Mammary epithelial cell (primary cell): ENCODE results near the gene LZTR1.

Experiments
- EZH2 ChIP-seq: IDR thresholded peaks from 2 replicates; pipeline ENCODE4 v1.6.1; 2012; ENCODE audit warnings: low read length, inconsistent platforms, borderline replicate concordance
- TF ChIP-seq, protein P1 (sequence below), 2 donors: IDR thresholded peaks in 1 of 2; conservative IDR thresholded peaks in 1 of 2; 2 replicates each; pipeline ENCODE4 v1.5.1; 2011 to 2012; ENCODE audit warnings: inconsistent platforms in 2 of 2, low read length in 2 of 2, mild to moderate bottlenecking in 2 of 2, control low read depth in 1 of 2, low read depth in 1 of 2; ENCODE audit not compliant: insufficient read depth in 1 of 2; ENCODE audit errors: extremely low read depth in 1 of 2

DNA sequence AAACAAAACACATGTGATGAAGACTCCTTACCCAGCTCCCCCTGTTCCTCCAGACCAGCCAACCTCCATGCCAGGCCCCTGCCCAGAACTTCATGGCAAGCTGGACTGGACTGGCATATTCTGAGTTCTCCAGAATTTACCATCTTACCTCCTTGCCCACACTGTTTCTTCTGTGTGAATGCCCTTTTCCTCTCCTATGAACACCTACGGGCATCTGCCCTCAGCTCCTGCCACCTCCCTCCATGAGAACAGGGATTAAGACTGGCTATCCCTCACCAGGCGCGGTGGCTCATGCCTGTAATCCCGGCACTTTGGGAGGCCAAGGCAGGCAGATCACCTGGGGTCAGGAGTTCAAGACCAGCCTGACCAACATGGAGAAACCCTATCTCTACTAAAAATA is 21.5 kb upstream of the LZTR1 start:
- TF ChIP-seq, protein P1, sequence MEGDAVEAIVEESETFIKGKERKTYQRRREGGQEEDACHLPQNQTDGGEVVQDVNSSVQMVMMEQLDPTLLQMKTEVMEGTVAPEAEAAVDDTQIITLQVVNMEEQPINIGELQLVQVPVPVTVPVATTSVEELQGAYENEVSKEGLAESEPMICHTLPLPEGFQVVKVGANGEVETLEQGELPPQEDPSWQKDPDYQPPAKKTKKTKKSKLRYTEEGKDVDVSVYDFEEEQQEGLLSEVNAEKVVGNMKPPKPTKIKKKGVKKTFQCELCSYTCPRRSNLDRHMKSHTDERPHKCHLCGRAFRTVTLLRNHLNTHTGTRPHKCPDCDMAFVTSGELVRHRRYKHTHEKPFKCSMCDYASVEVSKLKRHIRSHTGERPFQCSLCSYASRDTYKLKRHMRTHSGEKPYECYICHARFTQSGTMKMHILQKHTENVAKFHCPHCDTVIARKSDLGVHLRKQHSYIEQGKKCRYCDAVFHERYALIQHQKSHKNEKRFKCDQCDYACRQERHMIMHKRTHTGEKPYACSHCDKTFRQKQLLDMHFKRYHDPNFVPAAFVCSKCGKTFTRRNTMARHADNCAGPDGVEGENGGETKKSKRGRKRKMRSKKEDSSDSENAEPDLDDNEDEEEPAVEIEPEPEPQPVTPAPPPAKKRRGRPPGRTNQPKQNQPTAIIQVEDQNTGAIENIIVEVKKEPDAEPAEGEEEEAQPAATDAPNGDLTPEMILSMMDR (conservative IDR thresholded peaks at IDR 0.05 in 1 of 2, IDR thresholded peaks at IDR 0.05 in 1 of 2; ENCODE audit: extremely low read depth in 1 of 2, insufficient read depth in 1 of 2, low read depth in 1 of 2, low read length in 2 of 2), result no peak
- TF ChIP-seq EZH2, result no peak
